HG02610 (cell line): ENCODE measurements around the gene BST2.
A peak's percentile ranks its signal among the peaks of the same experiment; 100 is the strongest.
"Not testable (repeated sequence)": the region's sequence is repeated elsewhere in the genome, so short reads cannot be mapped to it uniquely, and the experiment has no call there.

Experiments
- ATAC-seq: cut with Tn5 transposase; IDR thresholded peaks from one replicate; pipeline ENCODE4 v1.9.1; 2021; ENCODE audit warnings: mild to moderate bottlenecking, moderate library complexity; ENCODE audit not compliant: unreplicated experiment

Gene BST2

DNA sequence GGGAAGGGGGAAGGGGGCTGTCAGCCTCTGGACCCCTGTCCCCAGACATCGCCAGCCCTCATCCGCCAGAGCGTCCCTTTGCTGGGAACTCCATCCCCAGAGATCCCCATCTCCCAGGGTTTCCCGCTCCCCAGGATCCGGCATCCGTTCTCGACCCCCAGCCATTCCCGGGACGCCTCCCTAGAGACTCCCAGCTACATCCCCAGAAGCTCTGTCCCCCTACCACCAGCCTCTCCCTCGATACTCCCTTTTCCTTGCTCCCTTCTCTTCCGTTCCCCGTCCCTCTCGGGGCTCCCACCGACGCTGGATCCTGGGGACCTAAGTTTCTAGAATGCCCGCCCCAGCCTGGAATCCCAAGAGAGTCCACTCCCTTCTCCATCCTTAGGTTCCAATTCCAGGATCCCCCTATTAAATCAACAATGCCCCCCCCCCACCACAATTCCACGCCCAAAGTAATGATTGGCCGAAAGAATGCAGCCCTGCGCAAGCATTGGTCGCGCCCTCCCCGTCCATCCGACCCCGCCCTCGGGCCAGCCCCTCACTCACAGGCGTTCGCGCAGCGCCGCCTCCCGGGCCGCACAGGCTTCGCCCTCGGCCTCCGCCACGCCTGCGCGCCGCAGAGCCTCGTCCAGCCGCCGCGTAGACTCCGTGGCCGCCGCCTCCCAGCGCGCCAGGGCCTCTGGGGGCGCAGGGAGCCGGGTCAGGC is 14.6 kb downstream of the BST2 start:
- ATAC-seq = peak; percentile 89

DNA sequence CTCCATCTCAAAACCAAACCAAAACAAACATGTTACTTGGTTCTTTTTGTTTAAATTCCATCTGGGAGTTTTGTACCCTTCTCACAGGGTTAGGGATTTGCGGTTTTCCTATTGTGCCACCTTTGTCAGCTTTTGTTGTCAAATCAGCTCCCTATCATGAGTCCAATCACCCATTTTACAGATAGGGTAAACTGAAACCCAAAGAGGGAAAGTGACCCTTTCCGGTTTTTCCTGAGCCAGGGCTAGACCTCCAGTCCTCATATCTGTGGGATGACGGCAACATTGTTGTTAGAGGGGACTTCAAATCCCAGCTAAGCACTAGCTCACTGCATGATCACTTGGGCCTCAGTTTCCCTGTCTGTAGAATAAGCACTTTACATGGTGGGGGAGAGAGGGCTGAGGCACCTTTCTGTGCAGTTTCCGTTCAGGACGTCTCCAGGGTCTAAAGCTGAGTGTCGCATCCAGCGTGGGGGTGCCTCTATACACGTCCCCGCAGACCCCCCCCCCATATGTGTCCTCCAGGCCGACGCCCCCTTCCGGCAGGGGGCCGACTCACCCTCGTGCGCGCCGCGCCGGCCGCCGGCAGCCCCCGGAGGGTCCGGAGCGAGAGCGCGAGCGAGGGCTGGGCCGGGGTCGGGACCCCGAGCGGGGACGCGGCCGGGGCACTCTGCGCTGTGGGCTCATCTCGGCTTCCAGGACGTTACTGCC is 15.3 kb downstream of the BST2 start:
- no peak for ATAC-seq

DNA sequence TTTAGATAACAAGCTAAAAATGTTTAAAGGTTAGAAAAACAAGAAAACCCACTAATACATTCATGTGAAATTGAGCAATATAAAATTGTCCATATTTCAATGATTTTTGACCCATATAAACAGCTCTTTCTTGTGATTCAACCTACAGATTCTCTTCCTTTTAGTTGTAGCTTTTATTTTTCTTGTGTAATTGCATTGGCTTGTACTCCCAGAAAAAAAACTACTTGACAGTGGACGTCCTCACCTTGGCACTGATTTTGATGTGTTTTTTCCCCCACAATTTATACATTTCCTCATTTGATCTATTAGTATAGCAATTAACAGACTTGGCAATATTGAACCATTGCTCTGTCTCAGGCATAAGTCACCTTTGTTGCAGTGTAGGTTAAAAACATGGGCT is 16.1 kb downstream of the BST2 start:
- ATAC-seq = no peak

DNA sequence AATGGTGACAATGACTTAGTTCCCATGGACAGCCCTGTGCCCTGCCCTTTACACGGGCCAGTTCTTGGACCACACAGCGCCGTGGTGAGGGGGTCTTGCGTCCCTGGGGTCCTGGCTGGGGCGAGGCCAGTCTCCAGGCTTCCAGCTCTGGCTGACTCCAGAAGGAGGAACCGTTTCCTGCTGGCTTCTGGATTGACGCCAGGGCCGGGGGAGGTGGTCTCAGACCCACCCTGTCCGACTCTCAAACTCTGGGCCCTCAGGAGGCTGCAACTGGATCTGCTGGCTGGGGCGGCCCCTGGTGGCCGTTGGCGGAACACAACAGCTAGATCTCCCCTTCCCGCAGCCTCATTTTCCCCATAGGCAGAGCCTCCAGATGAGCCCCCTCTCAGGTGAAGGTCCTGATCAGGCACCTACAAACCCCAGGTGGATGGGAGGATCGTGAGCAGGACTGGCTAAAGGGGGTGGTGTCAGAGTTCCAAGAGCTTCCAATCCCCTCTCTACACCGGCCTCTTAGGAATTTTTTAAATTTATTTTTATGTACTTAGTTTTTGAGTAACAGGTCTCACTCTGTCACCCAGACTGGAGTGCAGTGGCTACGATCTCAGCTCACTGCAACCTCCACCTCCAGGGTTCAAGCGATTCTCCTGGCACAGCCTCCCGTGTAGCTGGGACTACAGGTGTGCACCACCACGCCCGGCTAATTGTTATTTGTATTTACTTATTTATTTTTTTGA is 19.4 kb downstream of the BST2 start:
- no peak for ATAC-seq

DNA sequence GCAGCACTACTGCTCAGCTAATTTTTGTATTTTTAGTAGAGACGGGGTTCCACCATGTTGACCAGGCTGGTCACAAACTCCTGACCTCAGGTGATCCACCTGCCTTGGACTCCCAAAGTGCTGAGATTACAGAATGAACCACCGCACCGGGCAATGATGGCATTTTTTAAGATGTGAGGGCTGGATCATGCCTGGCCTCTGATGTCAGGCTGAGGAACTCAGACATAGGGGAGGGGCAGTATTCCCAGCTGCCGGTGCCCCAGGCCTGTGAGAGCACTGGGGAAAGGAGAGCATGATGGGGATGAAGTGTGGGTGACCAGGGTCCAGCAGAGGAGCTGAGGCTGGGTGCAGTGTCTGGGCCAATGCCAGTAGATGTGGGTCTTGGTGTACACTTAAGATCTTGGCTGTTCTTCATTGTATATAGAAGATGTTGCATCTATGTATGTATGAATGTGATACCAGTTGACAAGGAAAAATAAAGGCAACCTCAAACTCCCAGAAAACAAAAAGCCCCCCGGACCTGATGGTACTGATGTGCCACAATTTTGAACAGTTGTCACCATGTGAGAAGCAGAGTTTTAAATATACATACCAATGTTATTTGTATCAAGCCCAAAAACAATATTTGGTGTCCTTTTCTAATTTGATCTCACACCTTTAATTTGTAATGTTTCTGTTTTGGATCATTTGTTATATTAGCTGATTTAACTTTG is 24.8 kb downstream of the BST2 start:
- no peak for ATAC-seq

DNA sequence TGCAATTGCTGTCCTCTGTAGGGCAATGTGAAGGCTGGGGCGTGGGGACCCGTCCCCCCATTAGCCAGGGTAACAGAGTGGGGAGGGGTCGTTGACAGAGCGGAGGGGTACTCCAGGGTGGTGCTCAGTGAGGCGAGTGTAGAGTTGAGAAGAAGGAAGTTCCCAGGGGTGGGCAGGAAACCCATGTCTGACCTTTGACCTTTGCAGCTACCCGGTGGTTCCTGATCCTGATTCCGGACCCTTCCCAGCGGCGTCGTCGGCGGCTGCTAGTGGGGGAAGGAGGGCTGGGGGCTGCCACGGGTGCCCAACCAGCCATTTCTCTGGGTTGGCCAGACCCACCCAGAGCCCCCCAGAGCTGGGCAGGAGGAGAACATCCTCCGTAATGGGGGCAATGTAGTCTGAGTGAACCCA is 26.2 kb downstream of the BST2 start:
- no peak for ATAC-seq

DNA sequence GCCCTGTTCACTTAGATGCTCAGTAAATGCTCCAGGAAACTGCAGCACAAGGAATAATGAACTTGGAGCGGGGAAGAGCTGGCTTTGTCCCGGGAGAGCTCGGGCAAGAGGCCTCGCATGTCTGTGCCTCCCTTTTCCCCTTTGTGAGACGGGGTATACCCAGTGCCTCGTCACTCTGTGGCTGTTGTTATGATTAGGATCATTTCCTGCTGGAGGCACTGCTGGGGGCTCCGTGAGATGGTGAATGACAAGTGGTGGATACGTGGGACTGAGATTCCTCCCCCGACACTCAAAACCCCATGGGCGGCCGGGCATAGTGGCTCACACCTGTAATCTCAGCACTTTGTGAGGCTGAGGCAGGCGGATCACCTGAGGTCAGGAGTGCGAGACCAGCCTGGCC is 27.2 kb downstream of the BST2 start:
- no peak for ATAC-seq

DNA sequence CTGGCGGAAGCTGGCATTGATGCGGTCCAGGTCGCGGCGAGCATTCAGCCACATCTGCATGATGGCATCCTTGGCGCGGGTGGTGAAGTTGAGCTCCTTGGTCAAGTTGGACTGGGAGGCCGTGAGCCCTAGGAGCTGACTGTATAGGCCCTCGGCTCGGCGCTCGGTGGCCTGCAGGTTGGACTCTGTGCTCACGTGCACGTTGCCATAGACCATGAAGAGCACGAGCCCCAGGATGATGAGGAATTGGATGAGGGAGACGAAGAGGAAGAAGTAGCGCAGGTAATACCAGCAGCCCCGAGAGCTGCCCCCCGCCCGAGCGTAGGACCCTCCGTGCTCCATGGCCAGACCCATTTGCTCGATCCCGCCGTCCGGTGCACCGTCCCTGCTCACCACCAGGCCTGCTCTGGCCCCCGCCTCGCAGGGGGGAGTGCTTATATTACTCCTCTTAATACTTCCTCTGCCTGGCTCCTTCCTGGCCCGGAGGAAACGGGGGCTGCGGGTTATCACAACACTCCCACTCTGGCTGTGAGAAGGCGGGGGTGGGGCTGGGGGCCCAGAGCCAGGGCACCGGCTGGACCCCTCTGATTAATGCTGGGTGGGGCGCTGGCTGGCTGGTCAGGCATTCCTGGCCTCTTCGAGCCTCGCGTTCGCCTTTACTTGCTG is 28.4 kb downstream of the BST2 start, which contains the start of gene PLVAP:
Gene PLVAP, minus strand, starts transcription at position 408 of the 666 bp plus-strand sequence. Its CDS starts 54 bp downstream, at position 354.
- no peak for ATAC-seq

DNA sequence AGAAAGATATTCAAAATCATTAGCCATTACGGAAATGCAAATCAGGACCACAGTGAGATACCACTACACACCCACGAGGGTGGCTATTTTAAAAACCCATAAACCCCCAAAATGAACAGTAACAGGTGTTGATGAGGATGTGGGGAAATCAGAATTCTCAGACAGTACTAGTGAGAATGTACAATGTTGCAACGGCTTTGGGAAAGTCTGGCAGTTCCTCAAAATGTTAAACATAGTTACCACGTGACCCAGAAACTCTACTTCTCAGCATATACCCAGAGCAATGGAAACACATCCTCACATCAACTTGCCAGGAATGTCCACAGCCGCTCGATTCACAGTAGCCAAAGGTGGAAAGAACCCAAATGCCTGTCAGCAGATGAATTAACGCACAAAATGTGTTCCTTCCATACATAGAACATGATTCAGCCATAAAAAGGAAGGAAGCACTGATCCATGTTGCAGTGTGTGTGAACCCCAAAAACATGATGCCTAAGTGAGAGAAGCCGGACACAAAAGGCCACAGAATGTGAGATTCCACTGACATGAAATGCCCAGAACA is 35.3 kb downstream of the BST2 start:
- ATAC-seq = peak; percentile 73

DNA sequence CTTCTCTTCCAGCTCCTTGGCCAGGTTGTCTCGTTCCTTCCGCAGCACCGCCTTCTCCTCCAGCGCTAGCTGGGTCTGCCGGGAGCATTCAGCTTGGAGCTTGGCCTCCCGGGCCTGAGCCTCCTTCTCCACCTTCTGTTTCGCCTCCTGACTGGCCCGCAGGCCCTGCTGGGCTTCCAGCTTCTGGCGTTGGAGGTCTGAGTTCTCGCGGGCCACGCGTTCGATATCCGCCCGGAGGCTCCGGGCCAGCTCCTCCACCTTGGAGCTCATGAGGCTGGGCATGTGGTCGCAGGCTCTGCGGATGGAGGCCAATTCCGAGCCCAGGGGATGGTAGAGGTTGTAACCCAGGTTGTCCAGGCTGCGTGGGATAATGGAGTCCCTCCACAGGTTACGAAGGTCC is 40.1 kb downstream of the BST2 start:
- no peak for ATAC-seq

DNA sequence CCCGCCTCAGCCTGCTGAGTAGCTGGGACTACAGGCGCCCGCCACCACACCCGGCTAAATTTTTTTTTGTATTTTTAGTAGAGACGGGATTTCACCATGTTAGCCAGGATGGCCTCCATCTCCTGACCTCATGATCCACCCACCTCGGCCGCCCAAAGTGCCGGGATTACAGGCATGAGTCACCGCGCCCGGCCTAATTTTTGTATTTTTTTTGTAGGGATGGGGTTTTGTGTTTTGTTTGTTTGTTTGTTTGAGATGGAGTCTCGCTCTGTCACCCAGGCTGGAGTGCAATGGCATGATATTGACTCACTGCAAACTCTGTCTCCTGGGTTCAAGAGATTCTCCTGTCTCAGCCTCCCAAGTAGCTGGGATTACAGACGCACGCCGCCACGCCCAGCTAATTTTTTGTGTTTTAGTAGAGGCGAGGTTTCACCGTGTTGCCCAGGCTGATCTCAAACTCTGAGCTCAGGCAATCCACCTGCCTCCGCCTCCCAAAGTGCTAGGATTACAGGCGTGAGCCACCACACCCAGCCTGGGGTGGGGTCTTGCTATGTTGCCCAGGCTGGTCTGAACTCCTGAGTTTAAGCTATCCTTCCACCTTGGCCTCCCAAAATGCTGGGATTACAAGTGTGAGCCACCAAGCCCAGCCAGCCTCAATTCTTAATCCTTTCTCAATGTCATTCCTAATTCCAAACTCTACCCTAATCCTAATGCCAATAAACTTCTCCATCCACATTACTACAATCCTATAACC is 41.4 kb downstream of the BST2 start:
- not testable (repeated sequence) for ATAC-seq

DNA sequence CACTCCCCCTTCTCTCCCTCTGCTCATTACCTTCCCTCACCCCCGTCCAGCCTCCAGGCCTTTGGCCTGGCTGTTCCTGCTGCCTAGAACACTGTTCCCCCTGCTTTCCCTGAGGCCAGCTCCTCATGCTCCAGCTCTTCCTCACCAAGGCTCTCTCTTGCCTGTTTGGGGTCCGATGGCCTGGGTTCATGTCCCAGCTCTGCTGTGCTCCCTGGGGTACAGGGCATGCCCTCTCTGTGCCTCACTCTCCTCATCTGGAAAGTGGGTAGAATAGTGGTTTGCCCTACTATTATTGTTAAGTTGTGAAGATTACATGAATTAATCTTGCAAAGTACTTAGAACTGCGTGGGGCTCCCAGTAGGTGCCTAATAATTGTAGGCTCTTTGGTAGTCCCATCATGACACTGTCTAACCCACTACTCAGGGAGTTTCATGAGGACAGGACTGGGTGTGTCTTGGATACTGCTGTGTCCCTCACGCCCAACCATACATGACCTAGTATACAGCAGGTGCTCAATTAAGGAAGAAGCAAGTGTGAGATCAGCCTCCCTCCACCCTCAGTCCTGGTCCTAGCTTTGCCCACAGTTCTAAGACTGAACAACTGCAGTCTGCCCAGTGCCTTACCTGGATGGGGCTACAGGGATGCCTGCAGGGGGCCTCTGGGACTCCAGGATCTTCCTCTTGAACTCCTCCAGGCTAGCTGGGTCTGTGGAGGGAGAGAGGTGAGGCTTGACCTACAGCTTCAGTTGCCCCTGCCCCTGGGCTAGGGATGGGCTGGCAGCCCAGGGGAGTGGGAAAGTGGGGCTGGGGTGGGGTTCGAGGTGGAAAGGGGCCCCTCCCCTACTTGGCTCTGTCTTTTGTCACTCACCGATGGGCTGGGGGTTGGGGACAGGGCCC is 45.3 kb downstream of the BST2 start:
- no peak for ATAC-seq

DNA sequence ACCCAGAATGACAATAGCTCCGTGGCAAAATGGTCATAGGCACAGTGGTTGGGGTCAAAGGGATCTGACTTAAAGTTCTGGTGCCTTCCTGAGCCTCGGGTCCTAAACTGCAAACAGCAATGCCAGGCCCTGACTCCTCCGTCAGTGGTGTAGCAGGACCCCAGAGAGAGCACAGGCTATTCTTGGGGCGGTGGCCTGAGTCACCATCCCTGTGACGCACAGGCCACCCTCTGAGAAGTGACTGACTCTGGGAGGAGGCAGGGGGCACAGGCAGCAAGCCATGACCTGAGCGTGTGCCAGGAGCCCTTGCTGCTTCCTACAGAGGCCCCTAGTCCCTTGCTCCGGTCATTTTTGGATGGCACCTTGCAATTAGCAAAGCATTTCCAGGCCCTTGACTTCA is 47.0 kb downstream of the BST2 start:
- ATAC-seq = no peak

DNA sequence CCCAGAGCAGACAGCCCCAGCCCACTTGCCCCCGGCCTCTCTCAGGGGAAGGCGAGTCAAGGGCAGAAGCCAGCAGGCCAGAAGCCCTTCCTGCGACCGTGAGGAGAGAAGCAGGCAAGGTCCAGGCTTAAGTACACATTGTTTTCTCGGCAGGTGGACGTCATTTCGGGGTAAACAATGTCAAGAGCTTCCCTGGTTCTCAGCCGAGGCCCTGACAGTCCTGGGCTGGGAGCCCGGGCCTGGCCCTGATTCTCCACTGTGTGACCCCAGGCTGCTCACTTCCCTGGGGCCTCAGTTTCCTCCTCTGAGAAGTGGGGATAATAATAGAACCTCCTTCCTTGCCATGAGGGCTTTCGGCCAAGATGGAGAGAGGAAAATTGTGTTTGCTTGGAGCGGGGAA is 47.7 kb downstream of the BST2 start:
- ATAC-seq = no peak

DNA sequence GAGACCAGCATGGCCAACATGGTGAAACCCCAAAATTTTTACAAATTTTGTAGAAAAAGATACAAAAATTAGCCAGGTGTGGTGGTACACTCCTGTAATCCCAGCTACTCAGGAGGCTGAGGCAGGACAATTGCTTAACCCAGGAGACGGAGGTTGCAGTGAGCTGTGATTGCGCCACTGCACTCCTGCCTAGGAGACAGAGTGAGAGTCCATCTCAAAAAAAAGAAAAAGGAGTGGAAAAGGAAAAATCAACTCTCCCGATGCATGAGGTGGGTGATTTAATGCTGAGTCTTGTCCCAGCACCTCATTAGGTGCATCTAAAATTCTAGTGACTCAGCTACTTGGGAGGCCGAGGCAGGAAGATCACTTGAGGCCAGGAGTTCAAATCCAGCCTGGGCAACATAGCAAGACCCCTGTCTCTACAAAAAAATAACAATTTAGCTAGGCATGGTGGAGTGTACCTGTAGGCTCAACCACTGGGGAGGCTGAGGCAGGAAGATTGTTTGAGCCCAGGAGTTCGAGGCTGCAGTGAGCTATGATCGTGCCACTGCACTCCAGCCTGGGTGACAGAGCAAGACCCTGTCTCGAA is 48.3 kb downstream of the BST2 start:
- no peak for ATAC-seq

DNA sequence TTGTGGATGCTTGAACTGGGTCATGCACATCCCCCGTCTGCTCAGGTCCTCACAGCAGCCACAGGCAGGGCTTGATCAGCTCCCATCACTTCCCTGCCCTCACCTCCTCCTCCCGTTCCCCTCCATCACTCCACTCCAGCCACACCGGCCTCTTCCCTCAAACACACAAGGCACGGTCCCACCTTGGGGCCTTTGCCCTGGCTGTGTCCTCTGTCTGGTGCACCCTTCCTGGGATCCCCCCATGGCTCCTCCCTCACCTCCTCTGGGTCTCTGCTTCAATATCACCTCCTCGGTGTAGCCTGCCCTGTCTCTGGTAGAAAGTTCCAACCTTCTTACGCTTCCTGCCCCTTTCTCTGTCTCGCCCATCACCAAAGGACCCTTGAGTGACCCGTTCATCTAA is 52.0 kb downstream of the BST2 start:
- no peak for ATAC-seq
